Muscle layer of colon (tissue), 2 donors: ENCODE measurements around the gene TRIM67.

ENCODE experiments used
- H3K27ac ChIP-seq: one replicate; pipeline ENCODE4 v1.7.0; 2013; ENCODE audit warnings: low read depth, mild to moderate bottlenecking, low read length, moderate library complexity
- H3K27me3 ChIP-seq, 2 donors: one replicate each; pipeline ENCODE4 v1.7.0; 2013; ENCODE audit warnings: low read length in 2 of 2, mild to moderate bottlenecking in 2 of 2; ENCODE audit not compliant: insufficient read depth in 2 of 2, control insufficient read depth in 1 of 2
- H3K36me3 ChIP-seq: one replicate; pipeline ENCODE4 v1.7.0; 2013; ENCODE audit warnings: mild to moderate bottlenecking, low read length; ENCODE audit not compliant: insufficient read depth
- H3K4me1 ChIP-seq: one replicate; pipeline ENCODE4 v1.7.0; 2013; ENCODE audit warnings: mild to moderate bottlenecking, low read length; ENCODE audit not compliant: insufficient read depth
- H3K4me3 ChIP-seq, 2 donors: one replicate each; pipeline ENCODE4 v1.7.0; 2013; ENCODE audit warnings: low read length in 2 of 2, low read depth in 1 of 2, mild to moderate bottlenecking in 1 of 2, moderate library complexity in 1 of 2
- H3K9ac ChIP-seq: one replicate; pipeline ENCODE4 v1.7.0; 2013; ENCODE audit warnings: low read length
- H3K9me3 ChIP-seq: one replicate; pipeline ENCODE4 v1.7.0; 2013; ENCODE audit warnings: mild to moderate bottlenecking, low read length
- donor health status: abdominal sarcoma.
- donor health status: Adenocarcinoma of cecum.

Gene TRIM67

GRCh38 chr1:231186356-231187115 lies 24.7 kb downstream of the TRIM67 start:
- H3K27ac ChIP-seq = no peak overlapping the region
- H3K4me1 ChIP-seq = no peaks in the 10 kb centered on the region
- no peaks in the 10 kb centered on the region for H3K36me3 ChIP-seq
- no peak overlapping the region for H3K4me3 ChIP-seq
- no peaks in the 10 kb centered on the region for H3K27me3 ChIP-seq
- no peak overlapping the region for H3K9ac ChIP-seq
- H3K9me3 ChIP-seq = no peaks in the 10 kb centered on the region

GRCh38 chr1:231187571-231187970 lies 25.7 kb downstream of the TRIM67 start:
- H3K36me3 ChIP-seq = no peaks in the 10 kb centered on the region
- H3K4me1 ChIP-seq = no peaks in the 10 kb centered on the region
- H3K9ac ChIP-seq = no peak overlapping the region
- H3K27ac ChIP-seq = no peak overlapping the region
- H3K27me3 ChIP-seq = no peaks in the 10 kb centered on the region
- no peak overlapping the region for H3K4me3 ChIP-seq
- H3K9me3 ChIP-seq = no peaks in the 10 kb centered on the region

GRCh38 chr1:231188072-231188471 lies 26.2 kb downstream of the TRIM67 start:
- no peak overlapping the region for H3K9ac ChIP-seq
- H3K27me3 ChIP-seq = no peaks in the 10 kb centered on the region
- no peaks in the 10 kb centered on the region for H3K4me1 ChIP-seq
- H3K27ac ChIP-seq = no peak overlapping the region
- H3K9me3 ChIP-seq = no peaks in the 10 kb centered on the region
- H3K4me3 ChIP-seq = no peak overlapping the region
- H3K36me3 ChIP-seq = no peaks in the 10 kb centered on the region

GRCh38 chr1:231188768-231189167 lies 26.9 kb downstream of the TRIM67 start:
- H3K4me3 ChIP-seq = no peak overlapping the region
- no peaks in the 10 kb centered on the region for H3K4me1 ChIP-seq
- H3K27me3 ChIP-seq = peaks cover 0 to under 1% of the 10 kb centered on the region in 2 donors
- H3K9ac ChIP-seq = no peak overlapping the region
- no peaks in the 10 kb centered on the region for H3K36me3 ChIP-seq
- no peaks in the 10 kb centered on the region for H3K9me3 ChIP-seq
- H3K27ac ChIP-seq = no peak overlapping the region

- no peaks in the 10 kb centered on the region for H3K9me3 ChIP-seq
- H3K27me3 ChIP-seq = peaks cover 0 to 8% of the 10 kb centered on the region in 2 donors
- H3K4me1 ChIP-seq = no peaks in the 10 kb centered on the region
- no peaks in the 10 kb centered on the region for H3K36me3 ChIP-seq
- H3K27ac ChIP-seq = no peak overlapping the region
- no peak overlapping the region for H3K4me3 ChIP-seq
- no peak overlapping the region for H3K9ac ChIP-seq
Measured at GRCh38 chr1:231189683-231190270, 27.9 kb downstream of the TRIM67 start.

- Histone ChIP-seq H3K9me3 (no peaks in the 10 kb centered on the region), H3K9ac (no peak overlapping the region)
Measured at GRCh38 chr1:231190456-231190855, 28.6 kb downstream of the TRIM67 start.

GRCh38 chr1:231192620-231193163 lies 30.8 kb downstream of the TRIM67 start:
- no peaks in the 10 kb centered on the region for H3K36me3 ChIP-seq
- H3K9me3 ChIP-seq = no peaks in the 10 kb centered on the region
- H3K9ac ChIP-seq = no peak overlapping the region
- H3K4me3 ChIP-seq = no peak overlapping the region
- peaks cover 0 to 8% of the 10 kb centered on the region in 2 donors for H3K27me3 ChIP-seq
- H3K27ac ChIP-seq = no peak overlapping the region
- no peaks in the 10 kb centered on the region for H3K4me1 ChIP-seq

More at GRCh38 chr1:231190456-231190855, 28.6 kb downstream of the TRIM67 start:
- no peaks in the 10 kb centered on the region for H3K36me3 ChIP-seq
- peaks cover 0 to 8% of the 10 kb centered on the region in 2 donors for H3K27me3 ChIP-seq
- no peak overlapping the region for H3K27ac ChIP-seq
- no peak overlapping the region for H3K4me3 ChIP-seq
- no peaks in the 10 kb centered on the region for H3K4me1 ChIP-seq

- no peak overlapping the region for H3K27ac ChIP-seq
- H3K4me3 ChIP-seq = no peak overlapping the region
- H3K9me3 ChIP-seq = no peaks in the 10 kb centered on the region
- H3K9ac ChIP-seq = no peak overlapping the region
- no peaks in the 10 kb centered on the region for H3K4me1 ChIP-seq
- peaks cover 0 to 8% of the 10 kb centered on the region in 2 donors for H3K27me3 ChIP-seq
- H3K36me3 ChIP-seq = no peaks in the 10 kb centered on the region
Measured at GRCh38 chr1:231193710-231194340, 32.0 kb downstream of the TRIM67 start.

- Histone ChIP-seq H3K4me3 (no peak overlapping the region), H3K27me3 (peaks cover 0 to 8% of the 10 kb centered on the region in 2 donors), H3K9ac (no peak overlapping the region), H3K9me3 (no peaks in the 10 kb centered on the region), H3K36me3 (no peaks in the 10 kb centered on the region), H3K4me1 (no peaks in the 10 kb centered on the region), H3K27ac (no peak overlapping the region)
Measured at GRCh38 chr1:231194476-231194842, 32.6 kb downstream of the TRIM67 start.

- no peak overlapping the region for H3K27ac ChIP-seq
- no peak overlapping the region for H3K9ac ChIP-seq
- H3K27me3 ChIP-seq = peaks cover 0 to 8% of the 10 kb centered on the region in 2 donors
- H3K9me3 ChIP-seq = no peaks in the 10 kb centered on the region
- no peaks in the 10 kb centered on the region for H3K4me1 ChIP-seq
- H3K4me3 ChIP-seq = no peak overlapping the region
- no peaks in the 10 kb centered on the region for H3K36me3 ChIP-seq
Measured at GRCh38 chr1:231194843-231195516, 33.1 kb downstream of the TRIM67 start.

- no peak overlapping the region for H3K4me3 ChIP-seq
- peaks cover 0 to 8% of the 10 kb centered on the region in 2 donors for H3K27me3 ChIP-seq
- no peaks in the 10 kb centered on the region for H3K36me3 ChIP-seq
- no peaks in the 10 kb centered on the region for H3K9me3 ChIP-seq
- no peak overlapping the region for H3K27ac ChIP-seq
- H3K4me1 ChIP-seq = no peaks in the 10 kb centered on the region
- no peak overlapping the region for H3K9ac ChIP-seq
Measured at GRCh38 chr1:231196307-231196706, 34.4 kb downstream of the TRIM67 start.
